HL-60 (cell line): ENCODE measurements around the gene ZBTB7C.

Experiments used
- DNase-seq, 2 experiments: peaks; one replicate each; pipeline ENCODE4 v3.0.0-alpha.2; 2010 to 2020; ENCODE audit warnings: low read depth in 1 of 2, low spot score in 1 of 2
- H3K27ac ChIP-seq: fragments of 250-450 bp; sonication (Bioruptor Pico); replicated peaks from 2 replicates; pipeline ENCODE4 v1.5.1; 2020; ENCODE audit warnings: mild to moderate bottlenecking, moderate library complexity
- H3K27me3 ChIP-seq: fragments of 250-450 bp; sonication (Bioruptor Pico); 2 replicates; pipeline ENCODE4 v1.5.1; 2021; ENCODE audit warnings: mild to moderate bottlenecking, moderate library complexity; ENCODE audit not compliant: insufficient read depth, poor library complexity, severe bottlenecking
- H3K4me3 ChIP-seq: replicated peaks from 2 replicates; pipeline ENCODE4 v1.5.1; 2011; ENCODE audit warnings: mild to moderate bottlenecking, control low read depth, low read length; ENCODE audit not compliant: insufficient read depth
- CTCF ChIP-seq: IDR thresholded peaks from one replicate; pipeline ENCODE4 v1.5.1; 2011; ENCODE audit warnings: low read length, control low read depth, inconsistent platforms; ENCODE audit not compliant: insufficient read depth
- GABPA ChIP-seq: IDR thresholded peaks from 2 replicates; pipeline ENCODE4 v1.6.1; 2012; ENCODE audit warnings: low read depth
- POLR2AphosphoS5 ChIP-seq: IDR thresholded peaks from 2 replicates; pipeline ENCODE4 v1.6.1; 2012; ENCODE audit warnings: low read depth
- REST ChIP-seq: IDR thresholded peaks from 2 replicates; pipeline ENCODE4 v1.6.1; 2012; ENCODE audit warnings: low read depth; ENCODE audit not compliant: insufficient replicate concordance
- SPI1 ChIP-seq: IDR thresholded peaks from 2 replicates; pipeline ENCODE4 v1.6.1; 2012; ENCODE audit warnings: low read depth, mild to moderate bottlenecking, borderline replicate concordance

ZBTB7C gene

GRCh38 chr18:48391868-48392267 lies 17.3 kb downstream of the ZBTB7C start:
- Histone ChIP-seq H3K27ac (no peak overlapping the region), H3K4me3 (no peak overlapping the region), H3K27me3 (peaks cover 35% of the 10 kb centered on the region)
- DNase-seq = no peak
- TF ChIP-seq GABPA (no peak), REST (no peak), SPI1 (no peak), POLR2AphosphoS5 (no peak), CTCF (no peak)

- no peak overlapping the region for H3K4me3 ChIP-seq
- TF ChIP-seq GABPA = no peak
- TF ChIP-seq POLR2AphosphoS5 = no peak
- TF ChIP-seq REST = no peak
- no peak for TF ChIP-seq SPI1
- TF ChIP-seq CTCF = no peak
Measured at GRCh38 chr18:48390641-48391040, 18.5 kb downstream of the ZBTB7C start.

GRCh38 chr18:48388478-48388877 lies 20.7 kb downstream of the ZBTB7C start:
- H3K27me3 ChIP-seq = peaks cover 12% of the 10 kb centered on the region
- no peak overlapping the region for H3K4me3 ChIP-seq
- no peak for DNase-seq
- H3K27ac ChIP-seq = no peak overlapping the region
- TF ChIP-seq REST (no peak), POLR2AphosphoS5 (no peak), CTCF (no peak), GABPA (no peak), SPI1 (no peak)

More at GRCh38 chr18:48390641-48391040, 18.5 kb downstream of the ZBTB7C start:
- no peak overlapping the region for H3K27ac ChIP-seq
- peaks cover 22% of the 10 kb centered on the region for H3K27me3 ChIP-seq
- no peak for DNase-seq
